GM18511 (cell line): ENCODE data around the gene CAV3.

Source experiments
- ATAC-seq: cut with Tn5 transposase; IDR thresholded peaks from one replicate; pipeline ENCODE4 v1.9.1; 2021; ENCODE audit warnings: mild to moderate bottlenecking, moderate library complexity; ENCODE audit not compliant: unreplicated experiment

The CAV3 gene

GRCh38 chr3:8784676-8785435 lies 51.3 kb downstream of the CAV3 start:
- ATAC-seq: no peak

- ATAC-seq: no peak
These were observed 56.9 kb downstream of the CAV3 start for GRCh38 chr3:8790529-8790928.

DNA sequence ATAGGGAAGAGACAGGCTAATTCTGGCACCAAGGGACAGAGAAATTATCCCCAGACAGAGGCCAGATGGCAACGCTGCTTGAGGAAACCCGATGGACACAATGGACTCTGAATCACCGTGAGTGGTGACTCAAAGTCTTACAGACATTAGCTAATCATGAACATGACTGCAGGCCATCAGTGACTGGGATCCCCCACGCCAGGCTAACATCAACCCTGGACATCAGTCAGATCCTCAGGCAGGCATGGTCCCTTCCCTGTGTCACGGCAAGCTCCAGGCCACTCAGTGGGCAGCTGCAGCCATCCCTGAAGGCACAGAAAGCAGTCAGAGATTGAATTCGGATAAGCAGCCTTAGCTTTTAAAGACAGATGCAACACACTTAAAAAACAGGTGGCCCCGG lies 59.6 kb downstream of the CAV3 start:
- no peak for ATAC-seq

GRCh38 chr3:8794247-8794646 lies 60.6 kb downstream of the CAV3 start:
- no peak for ATAC-seq
